ENCODE measurements around the gene IL12A. TPM values are rescaled to one million over a fixed set of nuclear protein-coding genes. Genes with fewer than 3 reads are reported as not detected.

The IL12A gene
- total RNA-seq, 1 experiment from 2014 or later = 1.0 TPM

GRCh38 chr3:159948429-159949144 lies 40.0 kb upstream of the IL12A start:
- H3K27me3 Mint-ChIP-seq (ENCODE audit: low read depth) = no peaks in the 10 kb centered on the region
- ATAC-seq = no peak
- H3K4me1 Mint-ChIP-seq = 0 out of 2 replicates have a peak, but pooled peaks cover 5% of the 10 kb centered on the region
- H3K9me3 Mint-ChIP-seq = peaks cover 7% of the 10 kb centered on the region
- no peak overlapping the region for H3K4me3 Mint-ChIP-seq
- ChIA-PET CTCF (no interaction called here), POLR2A (no interaction called here)
- no peak overlapping the region for H3K27ac Mint-ChIP-seq
- no peak for TF ChIP-seq MLX (CRISPR knock-in tag; IDR thresholded peaks at IDR 0.05)
- TF ChIP-seq, protein P1, sequence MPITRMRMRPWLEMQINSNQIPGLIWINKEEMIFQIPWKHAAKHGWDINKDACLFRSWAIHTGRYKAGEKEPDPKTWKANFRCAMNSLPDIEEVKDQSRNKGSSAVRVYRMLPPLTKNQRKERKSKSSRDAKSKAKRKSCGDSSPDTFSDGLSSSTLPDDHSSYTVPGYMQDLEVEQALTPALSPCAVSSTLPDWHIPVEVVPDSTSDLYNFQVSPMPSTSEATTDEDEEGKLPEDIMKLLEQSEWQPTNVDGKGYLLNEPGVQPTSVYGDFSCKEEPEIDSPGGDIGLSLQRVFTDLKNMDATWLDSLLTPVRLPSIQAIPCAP (CRISPR knock-in tag; IDR thresholded peaks at IDR 0.05) = no peak
- TF ChIP-seq CBFB (CRISPR knock-in tag; IDR thresholded peaks at IDR 0.05; ENCODE audit: low read depth) = no peak
- TF ChIP-seq FOXJ3 (CRISPR knock-in tag; IDR thresholded peaks at IDR 0.05; ENCODE audit: borderline replicate concordance) = no peak
- no peak for TF ChIP-seq EMX1 (CRISPR knock-in tag; IDR thresholded peaks at IDR 0.05)
- TF ChIP-seq GRHL2 (CRISPR knock-in tag; IDR thresholded peaks at IDR 0.05; ENCODE audit: insufficient replicate concordance, severe bottlenecking) = no peak
- TF ChIP-seq, protein P2, sequence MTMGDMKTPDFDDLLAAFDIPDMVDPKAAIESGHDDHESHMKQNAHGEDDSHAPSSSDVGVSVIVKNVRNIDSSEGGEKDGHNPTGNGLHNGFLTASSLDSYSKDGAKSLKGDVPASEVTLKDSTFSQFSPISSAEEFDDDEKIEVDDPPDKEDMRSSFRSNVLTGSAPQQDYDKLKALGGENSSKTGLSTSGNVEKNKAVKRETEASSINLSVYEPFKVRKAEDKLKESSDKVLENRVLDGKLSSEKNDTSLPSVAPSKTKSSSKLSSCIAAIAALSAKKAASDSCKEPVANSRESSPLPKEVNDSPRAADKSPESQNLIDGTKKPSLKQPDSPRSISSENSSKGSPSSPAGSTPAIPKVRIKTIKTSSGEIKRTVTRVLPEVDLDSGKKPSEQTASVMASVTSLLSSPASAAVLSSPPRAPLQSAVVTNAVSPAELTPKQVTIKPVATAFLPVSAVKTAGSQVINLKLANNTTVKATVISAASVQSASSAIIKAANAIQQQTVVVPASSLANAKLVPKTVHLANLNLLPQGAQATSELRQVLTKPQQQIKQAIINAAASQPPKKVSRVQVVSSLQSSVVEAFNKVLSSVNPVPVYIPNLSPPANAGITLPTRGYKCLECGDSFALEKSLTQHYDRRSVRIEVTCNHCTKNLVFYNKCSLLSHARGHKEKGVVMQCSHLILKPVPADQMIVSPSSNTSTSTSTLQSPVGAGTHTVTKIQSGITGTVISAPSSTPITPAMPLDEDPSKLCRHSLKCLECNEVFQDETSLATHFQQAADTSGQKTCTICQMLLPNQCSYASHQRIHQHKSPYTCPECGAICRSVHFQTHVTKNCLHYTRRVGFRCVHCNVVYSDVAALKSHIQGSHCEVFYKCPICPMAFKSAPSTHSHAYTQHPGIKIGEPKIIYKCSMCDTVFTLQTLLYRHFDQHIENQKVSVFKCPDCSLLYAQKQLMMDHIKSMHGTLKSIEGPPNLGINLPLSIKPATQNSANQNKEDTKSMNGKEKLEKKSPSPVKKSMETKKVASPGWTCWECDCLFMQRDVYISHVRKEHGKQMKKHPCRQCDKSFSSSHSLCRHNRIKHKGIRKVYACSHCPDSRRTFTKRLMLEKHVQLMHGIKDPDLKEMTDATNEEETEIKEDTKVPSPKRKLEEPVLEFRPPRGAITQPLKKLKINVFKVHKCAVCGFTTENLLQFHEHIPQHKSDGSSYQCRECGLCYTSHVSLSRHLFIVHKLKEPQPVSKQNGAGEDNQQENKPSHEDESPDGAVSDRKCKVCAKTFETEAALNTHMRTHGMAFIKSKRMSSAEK (CRISPR knock-in tag; IDR thresholded peaks at IDR 0.05; ENCODE audit: borderline replicate concordance) = no peak
- no peak for TF ChIP-seq TP53 (CRISPR knock-in tag; IDR thresholded peaks at IDR 0.05)
- TF ChIP-seq ZNF671 (CRISPR knock-in tag; IDR thresholded peaks at IDR 0.05) = no peak
- TF ChIP-seq SMAD4 (CRISPR knock-in tag; IDR thresholded peaks at IDR 0.05) = no peak
- TF ChIP-seq NFYB (CRISPR knock-in tag; conservative IDR thresholded peaks at IDR 0.05; ENCODE audit: low read depth) = no peak
- TF ChIP-seq, protein P3, sequence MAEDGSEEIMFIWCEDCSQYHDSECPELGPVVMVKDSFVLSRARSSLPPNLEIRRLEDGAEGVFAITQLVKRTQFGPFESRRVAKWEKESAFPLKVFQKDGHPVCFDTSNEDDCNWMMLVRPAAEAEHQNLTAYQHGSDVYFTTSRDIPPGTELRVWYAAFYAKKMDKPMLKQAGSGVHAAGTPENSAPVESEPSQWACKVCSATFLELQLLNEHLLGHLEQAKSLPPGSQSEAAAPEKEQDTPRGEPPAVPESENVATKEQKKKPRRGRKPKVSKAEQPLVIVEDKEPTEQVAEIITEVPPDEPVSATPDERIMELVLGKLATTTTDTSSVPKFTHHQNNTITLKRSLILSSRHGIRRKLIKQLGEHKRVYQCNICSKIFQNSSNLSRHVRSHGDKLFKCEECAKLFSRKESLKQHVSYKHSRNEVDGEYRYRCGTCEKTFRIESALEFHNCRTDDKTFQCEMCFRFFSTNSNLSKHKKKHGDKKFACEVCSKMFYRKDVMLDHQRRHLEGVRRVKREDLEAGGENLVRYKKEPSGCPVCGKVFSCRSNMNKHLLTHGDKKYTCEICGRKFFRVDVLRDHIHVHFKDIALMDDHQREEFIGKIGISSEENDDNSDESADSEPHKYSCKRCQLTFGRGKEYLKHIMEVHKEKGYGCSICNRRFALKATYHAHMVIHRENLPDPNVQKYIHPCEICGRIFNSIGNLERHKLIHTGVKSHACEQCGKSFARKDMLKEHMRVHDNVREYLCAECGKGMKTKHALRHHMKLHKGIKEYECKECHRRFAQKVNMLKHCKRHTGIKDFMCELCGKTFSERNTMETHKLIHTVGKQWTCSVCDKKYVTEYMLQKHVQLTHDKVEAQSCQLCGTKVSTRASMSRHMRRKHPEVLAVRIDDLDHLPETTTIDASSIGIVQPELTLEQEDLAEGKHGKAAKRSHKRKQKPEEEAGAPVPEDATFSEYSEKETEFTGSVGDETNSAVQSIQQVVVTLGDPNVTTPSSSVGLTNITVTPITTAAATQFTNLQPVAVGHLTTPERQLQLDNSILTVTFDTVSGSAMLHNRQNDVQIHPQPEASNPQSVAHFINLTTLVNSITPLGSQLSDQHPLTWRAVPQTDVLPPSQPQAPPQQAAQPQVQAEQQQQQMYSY (CRISPR knock-in tag; IDR thresholded peaks at IDR 0.05) = no peak
- TF ChIP-seq, protein P4, sequence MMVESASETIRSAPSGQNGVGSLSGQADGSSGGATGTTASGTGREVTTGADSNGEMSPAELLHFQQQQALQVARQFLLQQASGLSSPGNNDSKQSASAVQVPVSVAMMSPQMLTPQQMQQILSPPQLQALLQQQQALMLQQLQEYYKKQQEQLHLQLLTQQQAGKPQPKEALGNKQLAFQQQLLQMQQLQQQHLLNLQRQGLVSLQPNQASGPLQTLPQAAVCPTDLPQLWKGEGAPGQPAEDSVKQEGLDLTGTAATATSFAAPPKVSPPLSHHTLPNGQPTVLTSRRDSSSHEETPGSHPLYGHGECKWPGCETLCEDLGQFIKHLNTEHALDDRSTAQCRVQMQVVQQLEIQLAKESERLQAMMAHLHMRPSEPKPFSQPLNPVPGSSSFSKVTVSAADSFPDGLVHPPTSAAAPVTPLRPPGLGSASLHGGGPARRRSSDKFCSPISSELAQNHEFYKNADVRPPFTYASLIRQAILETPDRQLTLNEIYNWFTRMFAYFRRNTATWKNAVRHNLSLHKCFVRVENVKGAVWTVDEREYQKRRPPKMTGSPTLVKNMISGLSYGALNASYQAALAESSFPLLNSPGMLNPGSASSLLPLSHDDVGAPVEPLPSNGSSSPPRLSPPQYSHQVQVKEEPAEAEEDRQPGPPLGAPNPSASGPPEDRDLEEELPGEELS (CRISPR knock-in tag; IDR thresholded peaks at IDR 0.05) = no peak
- TF ChIP-seq ZNF232 (CRISPR knock-in tag; IDR thresholded peaks at IDR 0.05) = no peak
- TF ChIP-seq RORB (CRISPR knock-in tag; IDR thresholded peaks at IDR 0.05) = no peak
- TF ChIP-seq, protein P5, sequence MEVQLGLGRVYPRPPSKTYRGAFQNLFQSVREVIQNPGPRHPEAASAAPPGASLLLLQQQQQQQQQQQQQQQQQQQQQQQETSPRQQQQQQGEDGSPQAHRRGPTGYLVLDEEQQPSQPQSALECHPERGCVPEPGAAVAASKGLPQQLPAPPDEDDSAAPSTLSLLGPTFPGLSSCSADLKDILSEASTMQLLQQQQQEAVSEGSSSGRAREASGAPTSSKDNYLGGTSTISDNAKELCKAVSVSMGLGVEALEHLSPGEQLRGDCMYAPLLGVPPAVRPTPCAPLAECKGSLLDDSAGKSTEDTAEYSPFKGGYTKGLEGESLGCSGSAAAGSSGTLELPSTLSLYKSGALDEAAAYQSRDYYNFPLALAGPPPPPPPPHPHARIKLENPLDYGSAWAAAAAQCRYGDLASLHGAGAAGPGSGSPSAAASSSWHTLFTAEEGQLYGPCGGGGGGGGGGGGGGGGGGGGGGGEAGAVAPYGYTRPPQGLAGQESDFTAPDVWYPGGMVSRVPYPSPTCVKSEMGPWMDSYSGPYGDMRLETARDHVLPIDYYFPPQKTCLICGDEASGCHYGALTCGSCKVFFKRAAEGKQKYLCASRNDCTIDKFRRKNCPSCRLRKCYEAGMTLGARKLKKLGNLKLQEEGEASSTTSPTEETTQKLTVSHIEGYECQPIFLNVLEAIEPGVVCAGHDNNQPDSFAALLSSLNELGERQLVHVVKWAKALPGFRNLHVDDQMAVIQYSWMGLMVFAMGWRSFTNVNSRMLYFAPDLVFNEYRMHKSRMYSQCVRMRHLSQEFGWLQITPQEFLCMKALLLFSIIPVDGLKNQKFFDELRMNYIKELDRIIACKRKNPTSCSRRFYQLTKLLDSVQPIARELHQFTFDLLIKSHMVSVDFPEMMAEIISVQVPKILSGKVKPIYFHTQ (CRISPR knock-in tag; IDR thresholded peaks at IDR 0.05) = no peak
- TF ChIP-seq, protein P6, sequence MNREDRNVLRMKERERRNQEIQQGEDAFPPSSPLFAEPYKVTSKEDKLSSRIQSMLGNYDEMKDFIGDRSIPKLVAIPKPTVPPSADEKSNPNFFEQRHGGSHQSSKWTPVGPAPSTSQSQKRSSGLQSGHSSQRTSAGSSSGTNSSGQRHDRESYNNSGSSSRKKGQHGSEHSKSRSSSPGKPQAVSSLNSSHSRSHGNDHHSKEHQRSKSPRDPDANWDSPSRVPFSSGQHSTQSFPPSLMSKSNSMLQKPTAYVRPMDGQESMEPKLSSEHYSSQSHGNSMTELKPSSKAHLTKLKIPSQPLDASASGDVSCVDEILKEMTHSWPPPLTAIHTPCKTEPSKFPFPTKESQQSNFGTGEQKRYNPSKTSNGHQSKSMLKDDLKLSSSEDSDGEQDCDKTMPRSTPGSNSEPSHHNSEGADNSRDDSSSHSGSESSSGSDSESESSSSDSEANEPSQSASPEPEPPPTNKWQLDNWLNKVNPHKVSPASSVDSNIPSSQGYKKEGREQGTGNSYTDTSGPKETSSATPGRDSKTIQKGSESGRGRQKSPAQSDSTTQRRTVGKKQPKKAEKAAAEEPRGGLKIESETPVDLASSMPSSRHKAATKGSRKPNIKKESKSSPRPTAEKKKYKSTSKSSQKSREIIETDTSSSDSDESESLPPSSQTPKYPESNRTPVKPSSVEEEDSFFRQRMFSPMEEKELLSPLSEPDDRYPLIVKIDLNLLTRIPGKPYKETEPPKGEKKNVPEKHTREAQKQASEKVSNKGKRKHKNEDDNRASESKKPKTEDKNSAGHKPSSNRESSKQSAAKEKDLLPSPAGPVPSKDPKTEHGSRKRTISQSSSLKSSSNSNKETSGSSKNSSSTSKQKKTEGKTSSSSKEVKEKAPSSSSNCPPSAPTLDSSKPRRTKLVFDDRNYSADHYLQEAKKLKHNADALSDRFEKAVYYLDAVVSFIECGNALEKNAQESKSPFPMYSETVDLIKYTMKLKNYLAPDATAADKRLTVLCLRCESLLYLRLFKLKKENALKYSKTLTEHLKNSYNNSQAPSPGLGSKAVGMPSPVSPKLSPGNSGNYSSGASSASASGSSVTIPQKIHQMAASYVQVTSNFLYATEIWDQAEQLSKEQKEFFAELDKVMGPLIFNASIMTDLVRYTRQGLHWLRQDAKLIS (CRISPR knock-in tag; IDR thresholded peaks at IDR 0.05; ENCODE audit: borderline replicate concordance) = no peak
- no peak for TF ChIP-seq RELA (CRISPR knock-in tag; IDR thresholded peaks at IDR 0.05; ENCODE audit: borderline replicate concordance)
- TF ChIP-seq HMGA2 (CRISPR knock-in tag; IDR thresholded peaks at IDR 0.05) = no peak
- DNase-seq (ENCODE audit: low spot score) = no peak
- no peaks in the 10 kb centered on the region for H3K36me3 Mint-ChIP-seq

Data from WTC11 (cell line).